ENCODE results near the gene AFF3. TPM values are rescaled to one million over a fixed set of nuclear protein-coding genes. Genes with fewer than 3 reads are reported as not detected.

Gene AFF3
- total RNA-seq, 1 experiment from 2014 or later: 0.05 TPM

DNA sequence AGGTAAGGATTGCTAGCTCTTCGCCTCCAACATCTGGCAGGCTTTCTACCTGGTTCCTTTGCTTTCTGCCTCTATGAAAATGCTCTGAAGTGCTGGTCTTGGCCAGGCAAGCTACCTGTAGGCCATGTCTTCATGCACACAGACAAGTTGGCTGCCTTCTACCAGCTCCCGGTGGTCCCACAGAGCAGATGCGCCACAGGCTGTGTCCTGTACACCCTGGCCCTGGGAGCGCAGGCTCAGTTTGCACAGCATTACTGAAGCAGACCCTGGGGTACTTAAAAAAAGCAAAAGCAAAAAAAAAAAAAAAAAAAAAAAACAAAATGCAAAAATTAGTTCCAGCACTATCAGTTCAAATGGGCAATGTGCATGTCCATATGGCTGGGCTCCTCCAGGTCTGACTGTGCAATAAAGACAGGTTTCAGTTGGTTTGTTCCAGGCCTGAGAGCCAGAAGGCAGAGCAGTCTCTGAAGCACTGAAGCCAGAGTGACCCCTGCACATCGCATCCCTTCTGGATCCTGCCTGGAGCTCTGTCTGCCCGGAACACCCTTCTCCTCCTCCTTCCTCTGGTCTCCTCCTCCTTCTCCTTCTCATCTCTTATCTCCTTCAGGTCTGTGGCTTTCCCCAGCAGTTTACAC, 364.6 kb downstream of the AFF3 start:
- intact Hi-C loops (cut with micrococcal nuclease; ENCODE audit: unreplicated experiment): no loop called here
- ChIA-PET CTCF (no interaction called here), POLR2A (no interaction called here)
- Mint-ChIP-seq H3K27me3 (ENCODE audit: insufficient read depth, unreplicated experiment) (peaks cover 5% of the 10 kb centered on the region), H3K36me3 (ENCODE audit: insufficient read depth, unreplicated experiment) (no peaks in the 10 kb centered on the region), H3K4me3 (ENCODE audit: unreplicated experiment) (no peak overlapping the region), H3K4me1 (ENCODE audit: low read depth, unreplicated experiment) (peaks cover 5% of the 10 kb centered on the region), H3K27ac (ENCODE audit: unreplicated experiment) (no peak overlapping the region), H3K9me3 (ENCODE audit: unreplicated experiment) (peaks cover 30% of the 10 kb centered on the region)
- TF ChIP-seq, protein P1, sequence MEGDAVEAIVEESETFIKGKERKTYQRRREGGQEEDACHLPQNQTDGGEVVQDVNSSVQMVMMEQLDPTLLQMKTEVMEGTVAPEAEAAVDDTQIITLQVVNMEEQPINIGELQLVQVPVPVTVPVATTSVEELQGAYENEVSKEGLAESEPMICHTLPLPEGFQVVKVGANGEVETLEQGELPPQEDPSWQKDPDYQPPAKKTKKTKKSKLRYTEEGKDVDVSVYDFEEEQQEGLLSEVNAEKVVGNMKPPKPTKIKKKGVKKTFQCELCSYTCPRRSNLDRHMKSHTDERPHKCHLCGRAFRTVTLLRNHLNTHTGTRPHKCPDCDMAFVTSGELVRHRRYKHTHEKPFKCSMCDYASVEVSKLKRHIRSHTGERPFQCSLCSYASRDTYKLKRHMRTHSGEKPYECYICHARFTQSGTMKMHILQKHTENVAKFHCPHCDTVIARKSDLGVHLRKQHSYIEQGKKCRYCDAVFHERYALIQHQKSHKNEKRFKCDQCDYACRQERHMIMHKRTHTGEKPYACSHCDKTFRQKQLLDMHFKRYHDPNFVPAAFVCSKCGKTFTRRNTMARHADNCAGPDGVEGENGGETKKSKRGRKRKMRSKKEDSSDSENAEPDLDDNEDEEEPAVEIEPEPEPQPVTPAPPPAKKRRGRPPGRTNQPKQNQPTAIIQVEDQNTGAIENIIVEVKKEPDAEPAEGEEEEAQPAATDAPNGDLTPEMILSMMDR (IDR thresholded peaks at IDR 0.05; ENCODE audit: insufficient read depth in 1 of 2, low read depth in 1 of 2, low read length in 1 of 2, severe bottlenecking in 1 of 2, unreplicated experiment in 1 of 2): no peak
- Histone ChIP-seq H3K4me3 (ENCODE audit: low read depth, low read length) (no peak overlapping the region), H3K9me3 (no peaks in the 10 kb centered on the region; the same call in 1 of the 2 replicates), H3K36me3 (ENCODE audit: control insufficient read depth, insufficient read depth, low read length) (no peaks in the 10 kb centered on the region), H3K27me3 (replicated peaks; ENCODE audit: control insufficient read depth, insufficient read depth, low read length) (no peaks in the 10 kb centered on the region; the same call in 1 of the 2 replicates), H3K4me1 (no peaks in the 10 kb centered on the region)
- DNase-seq: no peak
- BruUV-seq (replicated peaks): no TSS peak

DNA sequence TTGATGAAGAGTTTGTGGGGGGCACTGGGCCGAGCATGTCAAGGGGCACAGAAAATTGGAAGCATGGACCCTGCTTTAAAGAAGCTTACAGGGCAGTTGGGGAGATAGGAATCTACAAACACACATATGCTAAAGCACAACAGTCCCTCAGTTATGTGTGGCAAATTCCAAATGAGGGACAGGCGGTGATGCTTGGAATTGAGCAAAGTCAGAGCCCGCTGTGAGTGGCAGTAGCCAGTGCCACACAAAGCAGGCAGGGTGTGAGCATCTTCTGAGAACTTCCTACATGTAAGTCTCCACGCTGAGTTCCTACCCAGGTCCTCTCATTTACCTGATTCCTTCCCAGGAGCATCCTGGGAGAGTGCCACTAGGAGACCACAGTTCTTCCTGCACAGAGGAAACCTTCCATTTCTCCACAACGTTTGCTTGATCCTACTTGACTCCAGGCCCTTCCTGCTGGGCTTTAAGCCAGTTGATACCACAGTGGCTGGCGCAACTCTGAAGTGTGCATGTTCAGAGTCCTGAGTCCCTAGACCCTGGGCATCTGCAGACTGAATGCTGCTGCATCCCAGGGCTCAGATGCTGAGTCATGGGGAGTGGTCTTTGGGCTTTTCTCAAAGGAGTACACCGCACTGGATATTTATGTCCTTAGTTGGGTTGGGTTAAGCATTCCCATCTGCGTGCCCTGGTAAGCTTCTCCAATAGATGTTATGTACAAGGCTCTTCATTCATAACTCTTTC, 365.3 kb downstream of the AFF3 start:
- no peaks in the 10 kb centered on the region for H3K36me3 ChIP-seq (ENCODE audit: control insufficient read depth, insufficient read depth, low read length)
- Mint-ChIP-seq H3K27me3 (ENCODE audit: insufficient read depth, unreplicated experiment) (peaks cover 5% of the 10 kb centered on the region), H3K36me3 (ENCODE audit: insufficient read depth, unreplicated experiment) (no peaks in the 10 kb centered on the region), H3K4me1 (ENCODE audit: low read depth, unreplicated experiment) (peaks cover 5% of the 10 kb centered on the region), H3K4me3 (ENCODE audit: unreplicated experiment) (no peak overlapping the region), H3K27ac (ENCODE audit: unreplicated experiment) (no peak overlapping the region), H3K9me3 (ENCODE audit: unreplicated experiment) (peaks cover 30% of the 10 kb centered on the region)
- no peaks in the 10 kb centered on the region; the same call in 1 of the 2 replicates for H3K27me3 ChIP-seq (replicated peaks; ENCODE audit: control insufficient read depth, insufficient read depth, low read length)
- TF ChIP-seq, protein P1 (IDR thresholded peaks at IDR 0.05; ENCODE audit: insufficient read depth in 1 of 2, low read depth in 1 of 2, low read length in 1 of 2, severe bottlenecking in 1 of 2, unreplicated experiment in 1 of 2): no peak
- CTCF ChIA-PET: no interaction called here
- H3K4me3 ChIP-seq (ENCODE audit: low read depth, low read length): no peak overlapping the region
- intact Hi-C loops (cut with micrococcal nuclease; ENCODE audit: unreplicated experiment): no loop called here
- no peaks in the 10 kb centered on the region; the same call in 1 of the 2 replicates for H3K9me3 ChIP-seq
- POLR2A ChIA-PET: no interaction called here
- no TSS peak for BruUV-seq (replicated peaks)
- no peaks in the 10 kb centered on the region for H3K4me1 ChIP-seq
- DNase-seq: no peak

DNA sequence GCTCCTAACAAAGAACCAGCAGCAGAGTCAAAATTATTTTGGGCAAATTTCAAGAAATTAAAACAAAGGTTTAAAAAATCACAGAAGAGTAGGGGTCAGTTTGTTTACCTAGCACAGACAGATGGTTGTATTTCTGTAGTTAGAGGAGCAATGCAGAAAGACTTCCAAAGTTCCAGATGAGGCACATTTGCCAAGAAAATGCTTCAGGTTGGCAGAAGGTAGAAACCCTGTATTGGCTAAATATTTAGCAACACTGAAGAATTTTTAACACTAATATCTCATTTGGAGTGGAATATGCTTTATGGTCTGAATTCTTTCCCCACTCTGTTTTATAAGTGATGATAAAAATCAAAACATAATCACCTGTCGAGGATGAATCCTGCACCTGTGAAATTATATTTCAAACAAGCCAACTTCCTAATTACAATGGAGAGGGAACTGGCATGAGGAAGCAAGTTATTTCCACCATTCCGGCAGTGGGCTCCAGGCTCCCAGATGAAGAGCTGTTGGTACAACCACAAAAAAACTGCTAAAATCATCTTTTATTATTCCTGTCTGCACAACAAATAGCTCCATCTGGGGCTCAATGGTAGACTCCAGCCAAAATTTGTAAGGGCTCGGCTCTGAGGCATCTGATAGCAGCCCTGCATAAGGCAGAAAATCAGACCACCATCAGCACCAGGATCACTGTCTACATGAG, 366.0 kb downstream of the AFF3 start:
- TF ChIP-seq, protein P1 (IDR thresholded peaks at IDR 0.05; ENCODE audit: insufficient read depth in 1 of 2, low read depth in 1 of 2, low read length in 1 of 2, severe bottlenecking in 1 of 2, unreplicated experiment in 1 of 2): no peak
- Histone ChIP-seq H3K9me3 (no peaks in the 10 kb centered on the region; the same call in 1 of the 2 replicates), H3K4me1 (no peaks in the 10 kb centered on the region), H3K36me3 (ENCODE audit: control insufficient read depth, insufficient read depth, low read length) (no peaks in the 10 kb centered on the region), H3K4me3 (ENCODE audit: low read depth, low read length) (no peak overlapping the region), H3K27me3 (replicated peaks; ENCODE audit: control insufficient read depth, insufficient read depth, low read length) (no peaks in the 10 kb centered on the region; the same call in 1 of the 2 replicates)
- CTCF ChIA-PET: no interaction called here
- Mint-ChIP-seq H3K9me3 (ENCODE audit: unreplicated experiment) (peaks cover 28% of the 10 kb centered on the region), H3K4me3 (ENCODE audit: unreplicated experiment) (no peak overlapping the region), H3K27me3 (ENCODE audit: insufficient read depth, unreplicated experiment) (peaks cover 5% of the 10 kb centered on the region), H3K4me1 (ENCODE audit: low read depth, unreplicated experiment) (peaks cover 4% of the 10 kb centered on the region), H3K27ac (ENCODE audit: unreplicated experiment) (no peak overlapping the region), H3K36me3 (ENCODE audit: insufficient read depth, unreplicated experiment) (no peaks in the 10 kb centered on the region)
- intact Hi-C loops (cut with micrococcal nuclease; ENCODE audit: unreplicated experiment): no loop called here
- BruUV-seq (replicated peaks): no TSS peak
- POLR2A ChIA-PET: no interaction called here
- DNase-seq: no peak
